ENCODE data around the gene ZNF606. TPM values are rescaled to one million over a fixed set of nuclear protein-coding genes. Genes with fewer than 3 reads are reported as not detected.

The ZNF606 gene
- total and polyA plus RNA-seq, 12 donors: 5.9 to 27.1 (median 15.3) TPM

DNA sequence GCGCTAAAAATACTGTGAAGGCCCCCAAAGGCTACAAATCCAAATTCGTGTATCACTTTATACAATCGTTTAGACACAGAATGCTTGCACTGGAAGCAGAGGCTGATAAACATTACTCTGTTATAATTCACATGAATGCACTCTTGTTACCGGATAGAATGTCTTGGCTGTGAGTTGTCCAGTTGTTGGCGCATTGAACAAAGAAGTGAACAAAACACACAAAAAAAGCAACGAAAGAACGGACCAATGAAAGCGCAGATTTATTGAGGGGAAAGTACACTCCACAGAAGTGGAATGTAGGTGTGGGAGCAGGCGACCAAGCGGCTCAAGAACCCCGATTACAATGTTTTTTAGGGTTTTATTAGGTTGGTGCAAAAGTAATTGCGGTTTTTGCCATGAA lies 66.9 kb downstream of the ZNF606 start:
- intact Hi-C loops (cut with DNase I): no loop called here
- peaks cover 0 to 18% (median 0%) of the 10 kb centered on the region in 3 donors for H3K9me3 ChIP-seq (replicated peaks in 1 of 3)
- TF ChIP-seq POLR2A (IDR thresholded peaks at IDR 0.05): no peak
- TF ChIP-seq, protein P1, sequence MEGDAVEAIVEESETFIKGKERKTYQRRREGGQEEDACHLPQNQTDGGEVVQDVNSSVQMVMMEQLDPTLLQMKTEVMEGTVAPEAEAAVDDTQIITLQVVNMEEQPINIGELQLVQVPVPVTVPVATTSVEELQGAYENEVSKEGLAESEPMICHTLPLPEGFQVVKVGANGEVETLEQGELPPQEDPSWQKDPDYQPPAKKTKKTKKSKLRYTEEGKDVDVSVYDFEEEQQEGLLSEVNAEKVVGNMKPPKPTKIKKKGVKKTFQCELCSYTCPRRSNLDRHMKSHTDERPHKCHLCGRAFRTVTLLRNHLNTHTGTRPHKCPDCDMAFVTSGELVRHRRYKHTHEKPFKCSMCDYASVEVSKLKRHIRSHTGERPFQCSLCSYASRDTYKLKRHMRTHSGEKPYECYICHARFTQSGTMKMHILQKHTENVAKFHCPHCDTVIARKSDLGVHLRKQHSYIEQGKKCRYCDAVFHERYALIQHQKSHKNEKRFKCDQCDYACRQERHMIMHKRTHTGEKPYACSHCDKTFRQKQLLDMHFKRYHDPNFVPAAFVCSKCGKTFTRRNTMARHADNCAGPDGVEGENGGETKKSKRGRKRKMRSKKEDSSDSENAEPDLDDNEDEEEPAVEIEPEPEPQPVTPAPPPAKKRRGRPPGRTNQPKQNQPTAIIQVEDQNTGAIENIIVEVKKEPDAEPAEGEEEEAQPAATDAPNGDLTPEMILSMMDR (IDR thresholded peaks at IDR 0.05): no peak
- no peak overlapping the region for H3K27ac ChIP-seq
- H3K27me3 ChIP-seq: no peaks in the 10 kb centered on the region
- H3K36me3 ChIP-seq (replicated peaks in 1 of 2): no peaks in the 10 kb centered on the region
- H3K4me3 ChIP-seq: peak overlapping the region in 1 of 4 donors; percentile 72
- DNase-seq: no peak
- 85 to 89% (median 87%) methylated on average over 12 of the region's 12 CpGs for WGBS, 4 donors
- peaks cover 0 to 4% of the 10 kb centered on the region in 2 donors for H3K4me1 ChIP-seq (replicated peaks in 1 of 2)

DNA sequence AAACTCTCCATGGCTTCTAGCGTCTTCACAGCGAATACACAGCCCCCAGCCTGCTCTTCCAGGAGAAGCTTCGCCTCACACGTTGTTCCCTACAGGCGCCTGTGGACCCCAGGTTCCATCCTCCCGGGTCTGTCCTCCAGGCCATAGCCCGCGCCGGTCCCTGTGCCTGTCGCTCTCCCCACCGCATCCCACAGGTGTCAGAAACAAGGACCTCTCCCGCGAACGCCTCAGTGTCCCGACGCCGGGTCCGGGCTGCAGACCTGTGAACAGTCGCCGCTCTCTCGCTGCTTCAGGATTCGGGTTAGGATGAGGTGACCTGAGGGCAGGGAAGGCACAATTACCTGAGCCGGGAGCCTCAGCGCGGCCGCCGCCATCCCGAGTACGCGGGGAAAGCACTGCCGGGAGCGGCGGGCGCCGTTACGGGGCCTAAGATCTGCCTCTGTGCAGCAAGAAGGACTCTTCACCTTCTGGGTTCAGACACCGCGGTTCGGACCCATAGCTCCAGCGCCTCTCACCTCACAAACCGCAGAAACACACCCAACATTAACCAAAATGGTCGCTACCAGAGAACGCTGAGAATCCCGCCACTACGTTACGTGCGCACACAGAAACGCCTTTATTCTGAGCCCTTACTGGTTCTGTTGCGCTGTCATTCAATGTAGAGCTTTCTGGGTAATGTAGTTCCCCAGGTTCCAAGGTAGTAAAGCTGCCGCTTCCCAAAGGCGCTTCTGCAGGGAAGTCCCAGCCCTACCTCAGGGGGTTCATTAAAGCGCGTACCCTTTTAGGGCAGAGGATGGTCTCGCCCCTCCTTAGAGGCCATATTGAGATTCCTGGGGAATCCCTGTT lies 67.6 kb downstream of the ZNF606 start, which contains the start of gene ZNF418:
ZNF418 (minus strand) TSS at position 583 of the 846 bp plus-strand sequence. CDS start 1,580 bp downstream, outside the sequence.
- Histone ChIP-seq H3K36me3 (replicated peaks in 1 of 2) (no peaks in the 10 kb centered on the region), H3K27me3 (no peaks in the 10 kb centered on the region), H3K9me3 (replicated peaks in 1 of 3) (peaks cover 0 to 18% (median 0%) of the 10 kb centered on the region in 3 donors), H3K4me1 (replicated peaks in 1 of 2) (peaks cover 0 to 4% of the 10 kb centered on the region in 2 donors), H3K27ac (peak within 1 kb of the TSS in 2 of 5 donors; percentile 48 to 77), H3K4me3 (peak within 1 kb of the TSS; percentile 49 to 72 (median 62))
- no peak for TF ChIP-seq POLR2A (IDR thresholded peaks at IDR 0.05)
- TF ChIP-seq, protein P1 (IDR thresholded peaks at IDR 0.05): no peak
- WGBS, 4 donors: 3 to 10% (median 5%) methylated on average over 13 to 54 of the region's 54 CpGs
- intact Hi-C loops (cut with DNase I): no loop called here
- peak; percentile 56 to 85 (median 65) for DNase-seq

DNA sequence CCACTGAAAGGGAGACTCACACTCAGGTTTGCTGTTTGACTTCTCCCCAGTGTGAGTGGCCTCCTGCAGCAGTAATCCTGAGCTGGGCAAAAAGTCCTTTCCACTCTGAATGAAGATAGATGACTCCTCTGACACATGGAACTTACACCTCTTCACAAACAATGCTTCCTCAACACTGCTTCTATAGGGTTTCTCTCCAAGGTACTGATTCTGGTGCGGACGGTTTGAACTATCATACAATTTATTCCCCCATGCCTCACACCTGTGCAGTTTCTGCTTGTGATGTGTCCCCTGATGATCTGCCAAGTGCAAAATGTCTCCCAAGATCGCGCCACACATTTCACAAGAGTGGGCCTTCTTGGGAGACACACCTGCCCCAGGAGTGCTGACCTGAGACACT lies 75.0 kb downstream of the ZNF606 start:
- H3K4me3 ChIP-seq: no peak overlapping the region
- H3K9me3 ChIP-seq (replicated peaks in 1 of 3): peaks cover 0 to 29% (median 0%) of the 10 kb centered on the region in 3 donors
- TF ChIP-seq, protein P1 (IDR thresholded peaks at IDR 0.05): no peak
- H3K27me3 ChIP-seq: no peaks in the 10 kb centered on the region
- 97 to 98% (median 97%) methylated on average over 4 of the region's 4 CpGs for WGBS, 4 donors
- no peaks in the 10 kb centered on the region for H3K4me1 ChIP-seq (replicated peaks in 1 of 2)
- peaks cover 0 to 8% of the 10 kb centered on the region in 2 donors for H3K36me3 ChIP-seq (replicated peaks in 1 of 2)
- H3K27ac ChIP-seq: no peak overlapping the region
- intact Hi-C loops (cut with DNase I): no loop called here
- no peak for DNase-seq

Other genes with a start within 250 kb of the ZNF606 start
- gene ZNF586, start 233.1 kb downstream of the ZNF606 start, total RNA-seq: 10 to 100 TPM in 8 of 9 donors, 1 to 10 TPM in 1; 5.1 to 19.0 (median 15.7) TPM
- gene ZNF586, start 233.1 kb downstream of the ZNF606 start, polyA plus RNA-seq: 1 to 10 TPM; 3.6 to 7.0 (median 5.4) TPM
- 10 to 100 TPM in 1 of 9 donors, 1 to 10 TPM in 7, under 1 TPM in 1; 0.66 to 10.5 (median 5.4) TPM for gene ZNF552, start 187.9 kb downstream of the ZNF606 start, total RNA-seq
- 1 to 10 TPM; 3.2 to 3.9 (median 3.5) TPM for gene ZNF552, start 187.9 kb downstream of the ZNF606 start, polyA plus RNA-seq
- gene ZNF587B, start 172.5 kb downstream of the ZNF606 start, total RNA-seq: 10 to 100 TPM in 5 of 9 donors, 1 to 10 TPM in 4; 5.0 to 20.1 (median 10.5) TPM
- 1 to 10 TPM; 3.1 to 7.9 (median 7.4) TPM for gene ZNF587B, start 172.5 kb downstream of the ZNF606 start, polyA plus RNA-seq
- gene ZNF587, start 153.0 kb downstream of the ZNF606 start, total RNA-seq: 10 to 100 TPM; 10.6 to 38.6 (median 22.2) TPM
- gene ZNF587, start 153.0 kb downstream of the ZNF606 start, polyA plus RNA-seq: 10 to 100 TPM in 2 of 3 donors, 1 to 10 TPM in 1; 6.2 to 72.0 (median 23.0) TPM
- 10 to 100 TPM in 8 of 9 donors, 1 to 10 TPM in 1; 8.1 to 37.6 (median 20.9) TPM for gene ZNF814, start 113.8 kb downstream of the ZNF606 start, total RNA-seq
- 10 to 100 TPM; 20.6 to 24.3 (median 22.2) TPM for gene ZNF814, start 113.8 kb downstream of the ZNF606 start, polyA plus RNA-seq
- gene ZNF417, start 86.2 kb downstream of the ZNF606 start, total RNA-seq: 10 to 100 TPM in 7 of 9 donors, 1 to 10 TPM in 2; 5.8 to 20.8 (median 16.3) TPM
- 1 to 10 TPM; 1.8 to 9.0 (median 6.8) TPM for gene ZNF417, start 86.2 kb downstream of the ZNF606 start, polyA plus RNA-seq
- gene ZNF418, start 67.4 kb downstream of the ZNF606 start, total RNA-seq: 1 to 10 TPM in 8 of 9 donors, under 1 TPM in 1; 0.42 to 9.0 (median 4.6) TPM
- 1 to 10 TPM; 3.8 to 6.7 (median 4.5) TPM for gene ZNF418, start 67.4 kb downstream of the ZNF606 start, polyA plus RNA-seq
- 1 to 10 TPM; 2.4 to 6.6 (median 5.6) TPM for gene ZNF256, start 55.1 kb downstream of the ZNF606 start, total RNA-seq
- gene ZNF256, start 55.1 kb downstream of the ZNF606 start, polyA plus RNA-seq: 1 to 10 TPM; 3.5 to 4.9 (median 3.5) TPM
- 1 to 10 TPM in 4 of 9 donors, under 1 TPM in 2, not detected in 3; 0.41 to 2.0 (median 1.1) TPM for gene C19orf18, start 28.3 kb downstream of the ZNF606 start, total RNA-seq
- gene C19orf18, start 28.3 kb downstream of the ZNF606 start, polyA plus RNA-seq: 10 to 100 TPM in 1 of 3 donors, 1 to 10 TPM in 2; 1.2 to 13.8 (median 4.1) TPM
- gene ZSCAN1, start 31.2 kb upstream of the ZNF606 start, total RNA-seq: 1 to 10 TPM in 1 of 9 donors, under 1 TPM in 3, not detected in 5; 0.25 to 1.8 (median 0.76) TPM
- 1 to 10 TPM in 2 of 3 donors, under 1 TPM in 1; 0.13 to 4.3 (median 1.8) TPM for gene ZSCAN1, start 31.2 kb upstream of the ZNF606 start, polyA plus RNA-seq
- 1 to 10 TPM; 1.2 to 6.5 (median 3.6) TPM for gene ZNF135, start 56.5 kb upstream of the ZNF606 start, total RNA-seq
- gene ZNF135, start 56.5 kb upstream of the ZNF606 start, polyA plus RNA-seq: 10 to 100 TPM in 1 of 3 donors, 1 to 10 TPM in 2; 5.4 to 15.1 (median 6.9) TPM
- gene ZSCAN18, start 95.4 kb upstream of the ZNF606 start, total RNA-seq: 10 to 100 TPM; 37.7 to 81.2 (median 61.5) TPM
- 10 to 100 TPM; 18.7 to 63.9 (median 62.9) TPM for gene ZSCAN18, start 95.4 kb upstream of the ZNF606 start, polyA plus RNA-seq
- 10 to 100 TPM in 5 of 9 donors, 1 to 10 TPM in 4; 7.4 to 19.5 (median 10.5) TPM for gene ZNF329, start 148.0 kb upstream of the ZNF606 start, total RNA-seq
- 10 to 100 TPM in 1 of 3 donors, 1 to 10 TPM in 2; 2.7 to 13.4 (median 3.5) TPM for gene ZNF329, start 148.0 kb upstream of the ZNF606 start, polyA plus RNA-seq
- gene ZNF274, start 180.2 kb upstream of the ZNF606 start, total RNA-seq: 10 to 100 TPM; 19.2 to 34.5 (median 23.0) TPM
- 10 to 100 TPM; 12.4 to 22.2 (median 14.4) TPM for gene ZNF274, start 180.2 kb upstream of the ZNF606 start, polyA plus RNA-seq
- gene ZNF544, start 226.1 kb upstream of the ZNF606 start, total RNA-seq: 100 to 1,000 TPM in 1 of 9 donors, 10 to 100 TPM in 8; 24.6 to 170 (median 31.4) TPM
- 10 to 100 TPM; 10.8 to 26.5 (median 24.9) TPM for gene ZNF544, start 226.1 kb upstream of the ZNF606 start, polyA plus RNA-seq